RKO (cell line): Measurements from ENCODE around the gene FOXA2.

Source experiments
- DNase-seq: peaks from one replicate; pipeline ENCODE4 v3.0.0-alpha.2; 2016; ENCODE audit warnings: low spot score

The FOXA2 gene

GRCh38 chr20:22583773-22584521 lies 425 bp downstream of the FOXA2 start:
- no peak for DNase-seq

- DNase-seq, result no peak
These were observed 1.2 kb downstream of the FOXA2 start for GRCh38 chr20:22582964-22583772.

GRCh38 chr20:22582386-22582963 lies 1.9 kb downstream of the FOXA2 start:
- DNase-seq, result no peak

- no peak for DNase-seq
These were observed 2.7 kb downstream of the FOXA2 start for GRCh38 chr20:22581437-22582385.

GRCh38 chr20:22579711-22580697 lies 4.4 kb downstream of the FOXA2 start:
- no peak for DNase-seq

- no peak for DNase-seq
These were observed 5.3 kb downstream of the FOXA2 start for GRCh38 chr20:22579119-22579427.

- DNase-seq, result no peak
These were observed 5.9 kb downstream of the FOXA2 start for GRCh38 chr20:22578221-22579118.

GRCh38 chr20:22577515-22578220 lies 6.7 kb downstream of the FOXA2 start:
- DNase-seq, result no peak

GRCh38 chr20:22576733-22577514 lies 7.4 kb downstream of the FOXA2 start:
- no peak for DNase-seq

GRCh38 chr20:22576273-22576672 lies 8.1 kb downstream of the FOXA2 start:
- no peak for DNase-seq

GRCh38 chr20:22575737-22576136 lies 8.6 kb downstream of the FOXA2 start:
- no peak for DNase-seq

- no peak for DNase-seq
These were observed 9.2 kb downstream of the FOXA2 start for GRCh38 chr20:22575087-22575721.

GRCh38 chr20:22574545-22575086 lies 9.8 kb downstream of the FOXA2 start:
- no peak for DNase-seq

GRCh38 chr20:22572491-22572890 lies 11.9 kb downstream of the FOXA2 start:
- no peak for DNase-seq

- no peak for DNase-seq
These were observed 12.3 kb downstream of the FOXA2 start for GRCh38 chr20:22572023-22572422.

GRCh38 chr20:22569353-22569752 lies 15.0 kb downstream of the FOXA2 start:
- DNase-seq, result no peak

GRCh38 chr20:22568872-22569344 lies 15.5 kb downstream of the FOXA2 start:
- DNase-seq, result no peak
